Calu3 (cell line): ENCODE data around the gene MS4A6A. TPM values are rescaled to one million over a fixed set of nuclear protein-coding genes. Genes with fewer than 3 reads are reported as not detected.

ENCODE experiments used
- BruUV-seq: library from RNA; stranded (reverse); fragments of 400-500 nt; replicated peaks from 2 replicates; lab custom pipeline; 2021; lab: Mats Ljungman, UMichigan
- CTCF ChIA-PET: fragments of 300-600 bp; sonication (Branson Sonifier 250); formaldehyde crosslinking; loops from one replicate; lab custom pipeline; 2022; ENCODE audit warnings: antibody characterized with exemption; lab: Charles Lee
- DNase-seq: peaks from one replicate; pipeline ENCODE4 v3.0.0; 2022
- H3K27ac Mint-ChIP-seq: one replicate; pipeline ENCODE4 v1.8.0; 2022; ENCODE audit warnings: mixed read lengths; ENCODE audit not compliant: unreplicated experiment
- H3K27me3 Mint-ChIP-seq: one replicate; pipeline ENCODE4 v1.8.0; 2022; ENCODE audit warnings: mixed read lengths; ENCODE audit not compliant: unreplicated experiment
- H3K36me3 Mint-ChIP-seq: one replicate; pipeline ENCODE4 v1.8.0; 2022; ENCODE audit warnings: mild to moderate bottlenecking, moderate library complexity, mixed read lengths; ENCODE audit not compliant: insufficient read depth, unreplicated experiment
- H3K4me1 Mint-ChIP-seq: one replicate; pipeline ENCODE4 v1.8.0; 2022; ENCODE audit warnings: mild to moderate bottlenecking, low read depth, mixed read lengths; ENCODE audit not compliant: unreplicated experiment
- H3K4me3 Mint-ChIP-seq: one replicate; pipeline ENCODE4 v1.8.0; 2022; ENCODE audit warnings: mild to moderate bottlenecking, low read depth, moderate library complexity, mixed read lengths; ENCODE audit not compliant: unreplicated experiment
- H3K9me3 Mint-ChIP-seq: one replicate; pipeline ENCODE4 v1.8.0; 2022; ENCODE audit warnings: low read depth, mixed read lengths; ENCODE audit not compliant: unreplicated experiment
- intact Hi-C: fragments of 100-400 bp; cut with micrococcal nuclease; formaldehyde crosslinking; loops from one replicate; pipeline ENCODE4 v1.10.0; 2022; ENCODE audit not compliant: unreplicated experiment
- total RNA-seq: library from RNA; stranded (reverse); gene quantifications from 2 replicates; pipeline ENCODE4 v1.2.3, GENCODE V29; 2022
- TF ChIP-seq, protein P1 (sequence below): fragments of 200-600 bp; IDR thresholded peaks from one replicate; pipeline ENCODE4 v1.8.0; 2022; ENCODE audit warnings: antibody characterized with exemption; ENCODE audit not compliant: unreplicated experiment

The MS4A6A gene
- total RNA-seq, 1 experiment from 2014 or later: not detected

DNA sequence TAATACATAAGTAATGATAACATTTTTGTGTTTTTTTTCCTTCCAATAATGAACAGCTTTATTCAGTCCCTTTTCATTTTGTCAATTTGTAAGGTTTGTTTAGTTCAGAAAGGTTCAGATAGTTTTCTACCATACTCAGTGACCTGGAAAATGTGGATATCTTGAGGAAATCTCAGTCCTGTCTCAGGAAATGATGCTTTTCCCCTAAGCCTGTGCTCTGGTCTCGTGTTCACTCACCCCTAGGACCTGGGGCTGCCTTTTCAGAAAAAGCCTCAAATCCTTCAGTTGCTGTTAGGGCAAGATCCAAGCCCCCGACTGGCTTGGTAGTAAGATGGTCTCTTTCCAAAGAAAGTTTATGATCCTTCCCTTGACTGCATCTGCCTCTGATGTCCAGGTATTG is 21.8 kb downstream of the MS4A6A start:
- H3K4me3 Mint-ChIP-seq: no peak overlapping the region

DNA sequence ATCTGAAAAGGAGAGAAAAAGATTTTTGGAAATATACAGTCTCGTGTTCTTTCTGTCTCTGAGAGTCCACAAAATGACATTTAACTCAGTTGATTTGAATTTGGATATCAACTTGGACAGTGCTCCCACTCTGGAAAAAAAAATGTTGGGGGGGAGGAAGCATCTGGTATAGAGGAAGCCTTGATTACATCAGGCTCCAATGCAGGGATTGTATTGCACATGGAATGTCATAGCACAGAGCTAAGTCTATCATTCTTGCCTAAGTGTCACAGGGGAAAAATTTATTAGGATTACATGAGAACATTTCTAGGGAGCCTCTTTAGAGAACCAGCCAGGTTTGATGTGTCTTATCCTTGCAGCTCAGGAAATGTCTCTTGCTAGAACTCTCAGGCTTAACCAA is 23.0 kb downstream of the MS4A6A start:
- H3K9me3 Mint-ChIP-seq: no peaks in the 10 kb centered on the region
- peaks cover 8% of the 10 kb centered on the region for H3K4me1 Mint-ChIP-seq
- H3K27ac Mint-ChIP-seq: no peak overlapping the region
- DNase-seq: no peak
- no peak overlapping the region for H3K4me3 Mint-ChIP-seq
- intact Hi-C loops: no loop called here
- TF ChIP-seq, protein P1, sequence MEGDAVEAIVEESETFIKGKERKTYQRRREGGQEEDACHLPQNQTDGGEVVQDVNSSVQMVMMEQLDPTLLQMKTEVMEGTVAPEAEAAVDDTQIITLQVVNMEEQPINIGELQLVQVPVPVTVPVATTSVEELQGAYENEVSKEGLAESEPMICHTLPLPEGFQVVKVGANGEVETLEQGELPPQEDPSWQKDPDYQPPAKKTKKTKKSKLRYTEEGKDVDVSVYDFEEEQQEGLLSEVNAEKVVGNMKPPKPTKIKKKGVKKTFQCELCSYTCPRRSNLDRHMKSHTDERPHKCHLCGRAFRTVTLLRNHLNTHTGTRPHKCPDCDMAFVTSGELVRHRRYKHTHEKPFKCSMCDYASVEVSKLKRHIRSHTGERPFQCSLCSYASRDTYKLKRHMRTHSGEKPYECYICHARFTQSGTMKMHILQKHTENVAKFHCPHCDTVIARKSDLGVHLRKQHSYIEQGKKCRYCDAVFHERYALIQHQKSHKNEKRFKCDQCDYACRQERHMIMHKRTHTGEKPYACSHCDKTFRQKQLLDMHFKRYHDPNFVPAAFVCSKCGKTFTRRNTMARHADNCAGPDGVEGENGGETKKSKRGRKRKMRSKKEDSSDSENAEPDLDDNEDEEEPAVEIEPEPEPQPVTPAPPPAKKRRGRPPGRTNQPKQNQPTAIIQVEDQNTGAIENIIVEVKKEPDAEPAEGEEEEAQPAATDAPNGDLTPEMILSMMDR: no peak
- no peaks in the 10 kb centered on the region for H3K27me3 Mint-ChIP-seq
- BruUV-seq: no TSS peak
- no peaks in the 10 kb centered on the region for H3K36me3 Mint-ChIP-seq
- CTCF ChIA-PET: no interaction called here

More for the DNA sequence above, 21.8 kb downstream of the MS4A6A start:
- TF ChIP-seq, protein P1: no peak
- Mint-ChIP-seq H3K36me3 (peaks cover 2% of the 10 kb centered on the region), H3K27me3 (no peaks in the 10 kb centered on the region), H3K9me3 (peaks cover 2% of the 10 kb centered on the region), H3K4me1 (peaks cover 10% of the 10 kb centered on the region), H3K27ac (no peak overlapping the region)
- CTCF ChIA-PET: no interaction called here
- no peak for DNase-seq
- BruUV-seq: no TSS peak
- intact Hi-C loops: no loop called here

DNA sequence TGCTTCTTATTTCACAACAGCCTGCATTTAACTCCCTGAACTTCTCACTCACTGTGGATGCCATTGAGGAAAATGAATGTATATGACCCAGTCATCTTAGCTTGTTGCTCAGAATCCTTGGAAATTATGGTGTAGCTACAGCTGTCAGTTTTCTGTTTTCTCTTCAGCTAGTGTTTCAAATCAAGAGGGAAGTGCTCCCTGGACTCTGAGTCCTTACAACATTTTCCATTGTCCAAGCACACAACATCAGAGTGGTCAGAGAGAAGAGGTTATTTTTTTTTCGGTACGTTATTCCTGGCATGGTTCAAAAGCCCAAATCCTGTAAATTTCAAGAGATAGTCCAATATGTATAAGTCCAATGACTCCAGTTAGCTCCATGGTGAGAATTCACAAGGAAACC is 23.6 kb downstream of the MS4A6A start:
- H3K4me3 Mint-ChIP-seq: no peak overlapping the region
- CTCF ChIA-PET: no interaction called here

DNA sequence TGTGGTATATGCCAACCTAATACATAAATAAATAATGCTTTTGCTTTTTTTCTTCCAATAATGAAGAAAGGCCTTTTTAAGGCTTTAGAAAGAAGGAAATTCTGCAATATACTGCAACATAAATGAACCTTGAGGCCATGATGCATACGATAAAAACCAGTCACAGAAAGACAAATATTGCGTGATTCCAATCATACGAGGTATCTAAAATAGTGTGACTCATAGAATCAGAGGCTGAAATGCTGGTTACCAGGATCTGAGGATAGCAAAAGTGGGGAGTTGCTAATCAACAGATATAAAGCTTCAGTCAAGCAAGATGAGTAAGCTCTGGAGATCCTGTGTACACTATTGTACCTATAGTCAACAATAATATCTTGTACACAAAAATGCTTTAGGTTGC is 24.2 kb downstream of the MS4A6A start:
- CTCF ChIA-PET: no interaction called here
- H3K27me3 Mint-ChIP-seq: no peaks in the 10 kb centered on the region
- no peak overlapping the region for H3K27ac Mint-ChIP-seq
- no TSS peak for BruUV-seq
- no peaks in the 10 kb centered on the region for H3K36me3 Mint-ChIP-seq
- H3K9me3 Mint-ChIP-seq: no peaks in the 10 kb centered on the region
- no peak overlapping the region for H3K4me3 Mint-ChIP-seq
- H3K4me1 Mint-ChIP-seq: peaks cover 8% of the 10 kb centered on the region
- intact Hi-C loops: no loop called here
- TF ChIP-seq, protein P1: no peak
- no peak for DNase-seq

More for the DNA sequence above, 23.6 kb downstream of the MS4A6A start:
- peaks cover 8% of the 10 kb centered on the region for H3K4me1 Mint-ChIP-seq
- no peaks in the 10 kb centered on the region for H3K36me3 Mint-ChIP-seq
- H3K27ac Mint-ChIP-seq: no peak overlapping the region
- no peak for DNase-seq
- BruUV-seq: no TSS peak
- TF ChIP-seq, protein P1: no peak
- no peaks in the 10 kb centered on the region for H3K9me3 Mint-ChIP-seq
- intact Hi-C loops: no loop called here
- no peaks in the 10 kb centered on the region for H3K27me3 Mint-ChIP-seq
